SK-N-SH (cell line): ENCODE results near the gene CD34.

ENCODE experiments used
- CTCF ChIP-seq: fragments of 200-600 bp; sonication (generic); IDR thresholded peaks from 2 replicates; pipeline ENCODE4 v1.6.1; 2017; ENCODE audit warnings: antibody characterized with exemption, mild to moderate bottlenecking, moderate library complexity
- ELF1 ChIP-seq: IDR thresholded peaks from 2 replicates; pipeline ENCODE4 v1.4.0; 2012
- EP300 ChIP-seq, 2 experiments: IDR thresholded peaks; 2 replicates each; pipeline versions ENCODE4 v1.4.0 to v1.6.1; 2012; ENCODE audit warnings: borderline replicate concordance in 1 of 2, low read depth in 1 of 2, low read length in 1 of 2
- FOXJ3 ChIP-seq: sonication (generic); formaldehyde crosslinking; IDR thresholded peaks from 2 replicates; pipeline ENCODE4 v1.5.1; 2020; ENCODE audit warnings: mild to moderate bottlenecking, missing genetic modification reagents
- FOXM1 ChIP-seq: IDR thresholded peaks from 2 replicates; pipeline ENCODE4 v1.4.0; 2012; ENCODE audit warnings: low read depth, mild to moderate bottlenecking
- GATA2 ChIP-seq: sonication (generic); formaldehyde crosslinking; IDR thresholded peaks from 2 replicates; pipeline ENCODE4 v1.5.0; 2020; ENCODE audit warnings: mild to moderate bottlenecking, missing genetic modification reagents
- IRF3 ChIP-seq: fragments of 150-350 bp; IDR thresholded peaks from 2 replicates; pipeline ENCODE4 v1.6.1; 2016; ENCODE audit warnings: mild to moderate bottlenecking, low read depth, low read length
- MAX ChIP-seq: IDR thresholded peaks from 2 replicates; pipeline ENCODE4 v1.4.0; 2012; ENCODE audit warnings: low read depth
- MXI1 ChIP-seq: IDR thresholded peaks from 2 replicates; pipeline ENCODE4 v1.6.1; 2012; ENCODE audit warnings: mild to moderate bottlenecking, low read depth, low read length, improper control_type of control experiment
- RAD21 ChIP-seq: IDR thresholded peaks from 2 replicates; pipeline ENCODE4 v1.6.1; 2012; ENCODE audit warnings: mild to moderate bottlenecking, low read length
- RXRA ChIP-seq: IDR thresholded peaks from 2 replicates; pipeline ENCODE4 v1.4.0; 2012; ENCODE audit warnings: low read depth, mild to moderate bottlenecking, borderline replicate concordance
- SIN3A ChIP-seq: IDR thresholded peaks from 2 replicates; pipeline ENCODE4 v1.6.1; 2012; ENCODE audit warnings: low read depth, mild to moderate bottlenecking, low read length, moderate library complexity, borderline replicate concordance
- YY1 ChIP-seq: IDR thresholded peaks from 2 replicates; pipeline ENCODE4 v1.4.0; 2012; ENCODE audit warnings: low read depth, mild to moderate bottlenecking

DNA sequence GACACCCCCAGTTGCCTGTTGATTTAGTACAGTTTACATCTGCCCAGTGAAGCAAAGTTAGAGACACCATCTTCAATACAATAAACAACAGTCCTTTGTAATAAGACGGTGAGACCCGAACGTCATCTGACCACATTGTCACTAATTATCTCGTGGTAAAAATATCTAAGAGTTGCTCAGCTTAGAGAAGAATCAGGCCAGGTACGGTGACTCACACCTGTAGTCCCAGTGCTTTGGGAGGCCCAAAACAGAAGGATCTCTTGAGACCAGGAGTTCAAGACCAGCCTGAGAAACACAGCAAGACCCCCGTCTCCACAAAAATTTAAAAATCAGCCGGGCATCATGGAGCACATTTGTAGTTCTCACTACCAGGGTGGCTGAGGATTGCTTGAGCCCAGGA is 53.5 kb downstream of the CD34 start:
- TF ChIP-seq CTCF, result no peak
- TF ChIP-seq MXI1, result no peak
- no peak for TF ChIP-seq EP300 (IDR thresholded peaks at IDR 0.05; ENCODE audit: borderline replicate concordance in 1 of 2, low read depth in 1 of 2, low read length in 1 of 2)
- no peak for TF ChIP-seq YY1
- no peak for TF ChIP-seq IRF3
- no peak for TF ChIP-seq ELF1
- no peak for TF ChIP-seq MAX
- no peak for TF ChIP-seq RXRA
- no peak for TF ChIP-seq FOXM1
- no peak for TF ChIP-seq FOXJ3
- TF ChIP-seq SIN3A, result no peak
- no peak for TF ChIP-seq GATA2 (CRISPR knock-in tag)
- no peak for TF ChIP-seq RAD21
